NCI-H2029 (cell line): Measurements from ENCODE around the gene PLP1.
"Not testable (repeated sequence)": the region's sequence is repeated elsewhere in the genome, so short reads cannot be mapped to it uniquely, and the experiment has no call there.

Experiments used
- DNase-seq: peaks from one replicate; lab custom pipeline; 2025; lab: John Stamatoyannopoulos, UW

Gene PLP1

DNA sequence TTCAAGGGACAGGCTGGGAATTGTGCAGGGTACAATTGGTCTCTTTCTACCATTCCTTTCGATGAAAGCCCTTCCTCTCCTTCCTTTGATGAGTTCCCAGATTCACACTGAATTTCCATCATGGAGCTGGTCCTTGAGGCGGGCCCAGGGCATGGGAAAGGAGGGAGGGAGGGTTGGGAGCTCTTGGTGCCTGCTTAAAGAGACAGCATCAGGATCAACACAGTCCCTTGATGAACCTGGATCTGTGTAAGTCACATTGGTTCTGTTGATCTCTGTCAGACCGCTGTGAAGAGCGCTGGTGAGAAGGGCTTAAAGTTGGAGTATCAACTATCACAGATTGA is 4.4 kb downstream of the PLP1 start:
- DNase-seq = no peak

DNA sequence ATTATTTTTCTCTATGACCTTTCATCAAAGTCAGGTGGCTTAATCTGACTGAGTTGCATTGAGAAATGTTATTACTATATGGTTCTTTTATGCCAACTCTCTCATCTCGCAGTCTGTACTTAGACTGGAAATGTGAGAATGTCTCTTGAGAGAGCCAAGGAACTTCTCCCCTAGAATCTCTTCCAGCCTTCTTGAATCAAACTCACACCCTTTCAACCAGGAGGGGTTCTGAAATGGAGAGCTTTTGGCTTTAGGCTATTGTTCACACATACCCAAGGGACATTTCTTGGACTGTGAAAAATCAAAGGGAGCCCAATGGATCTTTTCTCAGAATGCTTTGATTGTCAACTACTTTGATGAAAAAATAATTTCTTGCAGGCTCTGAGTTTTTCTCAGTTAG is 5.1 kb downstream of the PLP1 start:
- DNase-seq = no peak

DNA sequence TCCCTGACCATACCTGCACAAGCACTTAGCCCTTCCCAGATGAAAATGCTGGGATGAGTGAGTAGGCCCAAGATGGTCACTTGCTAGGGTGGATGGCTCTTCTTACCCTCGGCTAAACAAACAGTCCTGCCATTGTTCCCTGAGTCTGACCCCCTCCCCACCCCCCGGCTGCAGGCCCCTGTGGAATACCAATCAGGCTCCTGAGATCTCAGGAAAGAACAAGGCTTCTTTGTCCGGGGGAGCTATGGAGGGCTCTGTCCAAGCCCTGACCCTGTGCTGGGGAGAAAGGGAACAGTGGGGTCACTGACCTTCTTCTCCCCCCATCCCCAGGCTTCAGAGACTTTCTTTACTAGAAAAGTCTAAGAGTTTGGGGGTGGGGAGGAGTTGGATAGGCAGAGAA is 6.0 kb downstream of the PLP1 start:
- no peak for DNase-seq

GRCh38 chrX:103783196-103783595 is 6.6 kb downstream of the PLP1 start:
- DNase-seq = no peak

DNA sequence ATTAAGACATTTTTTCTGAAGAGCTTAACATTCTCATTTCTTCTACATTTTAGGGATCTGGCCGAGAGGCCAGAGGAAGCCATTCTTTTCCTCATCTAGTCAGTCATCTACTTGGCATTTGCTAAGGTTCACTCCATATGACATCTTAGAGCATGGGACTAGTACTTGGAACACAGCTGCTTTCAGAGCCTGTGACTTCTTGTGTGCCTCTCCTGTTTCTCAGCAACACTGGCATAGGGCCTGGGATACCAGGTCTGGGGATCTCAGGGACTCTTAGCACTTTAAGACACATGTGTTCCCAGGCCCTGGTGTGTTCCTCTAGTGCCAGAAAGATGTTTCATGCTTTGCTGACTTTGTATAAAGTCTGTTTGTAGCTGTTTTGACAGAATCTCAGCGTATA is 7.3 kb downstream of the PLP1 start:
- DNase-seq = no peak

GRCh38 chrX:103789004-103789403 is 12.4 kb downstream of the PLP1 start:
- DNase-seq = no peak

GRCh38 chrX:103791228-103791627 is 14.6 kb downstream of the PLP1 start:
- DNase-seq = no peak

GRCh38 chrX:103791826-103792485 is 15.3 kb downstream of the PLP1 start:
- no peak for DNase-seq

GRCh38 chrX:103792916-103793544 is 16.4 kb downstream of the PLP1 start:
- DNase-seq = no peak

DNA sequence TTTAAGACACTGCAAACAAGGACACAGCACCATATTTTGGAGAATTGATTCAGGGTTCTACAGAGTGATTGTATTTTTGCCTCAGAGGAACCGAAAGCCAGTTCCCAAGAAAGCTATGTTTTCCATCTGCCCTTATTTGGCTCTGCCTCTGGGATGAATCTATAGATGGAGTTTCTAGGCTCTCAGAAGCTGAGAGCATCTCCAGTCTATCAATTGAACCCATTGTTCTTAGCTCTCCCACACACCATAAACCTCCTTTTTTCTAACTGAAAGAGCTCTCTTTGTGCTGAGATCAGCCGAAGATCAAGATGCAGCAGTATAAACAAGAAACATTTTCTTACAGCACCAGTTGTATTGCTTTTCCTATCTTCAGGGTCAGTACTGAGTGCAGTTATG is 16.9 kb downstream of the PLP1 start:
- DNase-seq = no peak

DNA sequence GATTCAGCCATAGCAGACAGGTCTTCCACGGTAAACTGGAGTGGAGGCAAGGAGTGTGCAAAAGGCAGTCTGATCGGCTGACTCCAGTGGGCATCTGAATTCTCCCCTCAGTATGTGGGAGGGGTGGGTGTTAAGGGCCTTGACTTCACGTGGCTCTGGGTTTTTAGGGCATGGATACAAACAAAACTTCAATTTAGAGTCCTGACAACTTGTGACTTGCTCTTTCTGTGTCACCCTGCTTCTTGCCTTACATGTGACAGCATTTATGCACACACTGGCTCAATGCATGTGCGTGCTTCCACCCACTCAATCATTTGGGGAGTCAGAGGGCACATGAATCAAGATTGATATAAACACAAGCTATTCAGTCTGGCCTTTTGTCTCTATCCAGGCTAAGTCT is 17.5 kb downstream of the PLP1 start:
- DNase-seq = no peak

GRCh38 chrX:103797691-103798090 is 21.1 kb downstream of the PLP1 start:
- DNase-seq = no peak

GRCh38 chrX:103800318-103800717 is 23.7 kb downstream of the PLP1 start:
- DNase-seq = no peak

DNA sequence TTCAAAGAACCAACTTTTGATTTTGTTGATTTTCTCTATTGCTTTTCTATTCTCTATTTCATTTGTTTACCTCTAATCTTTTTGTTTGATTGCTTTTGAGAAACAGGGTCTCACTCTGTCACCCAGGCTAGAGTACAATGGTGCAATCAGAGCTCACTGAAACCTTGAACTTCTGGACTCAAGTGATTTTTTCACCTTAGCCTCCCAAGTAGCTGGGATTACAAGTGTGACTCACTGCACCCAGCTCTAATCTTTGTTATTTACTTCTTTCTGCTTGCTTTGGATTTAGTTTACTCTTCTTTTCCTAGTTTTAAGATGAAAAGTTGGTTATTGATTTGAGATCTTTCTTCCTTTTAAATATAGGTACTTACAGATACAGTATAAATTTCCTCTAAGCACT is 29.2 kb downstream of the PLP1 start:
- no peak for DNase-seq

GRCh38 chrX:103806862-103807474 is 30.3 kb downstream of the PLP1 start:
- no peak for DNase-seq

DNA sequence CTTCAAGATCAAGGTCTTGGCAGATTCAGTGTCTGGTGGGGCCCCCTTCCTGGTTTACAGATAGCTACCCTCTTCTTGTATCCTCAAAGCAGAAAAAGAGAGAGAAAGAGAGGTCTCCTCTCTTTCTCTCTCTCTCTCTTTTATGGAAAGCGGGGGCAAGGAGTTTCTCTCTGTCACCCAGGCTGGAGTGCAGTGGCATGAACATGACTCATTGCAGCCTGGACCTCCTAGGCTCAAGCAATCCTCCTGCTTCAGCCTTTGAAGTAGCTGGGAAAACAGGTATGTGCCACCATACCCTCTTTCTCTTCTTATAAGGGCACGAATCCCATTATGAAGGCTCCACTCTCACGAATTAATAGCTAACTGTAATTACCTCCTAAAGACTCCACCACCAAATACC is 35.2 kb downstream of the PLP1 start:
- no peak for DNase-seq

GRCh38 chrX:103817101-103817500 is 40.5 kb downstream of the PLP1 start:
- not testable (repeated sequence) for DNase-seq

- peak; percentile 0 for DNase-seq
These were observed 40.9 kb downstream of the PLP1 start for GRCh38 chrX:103817502-103817901.

DNA sequence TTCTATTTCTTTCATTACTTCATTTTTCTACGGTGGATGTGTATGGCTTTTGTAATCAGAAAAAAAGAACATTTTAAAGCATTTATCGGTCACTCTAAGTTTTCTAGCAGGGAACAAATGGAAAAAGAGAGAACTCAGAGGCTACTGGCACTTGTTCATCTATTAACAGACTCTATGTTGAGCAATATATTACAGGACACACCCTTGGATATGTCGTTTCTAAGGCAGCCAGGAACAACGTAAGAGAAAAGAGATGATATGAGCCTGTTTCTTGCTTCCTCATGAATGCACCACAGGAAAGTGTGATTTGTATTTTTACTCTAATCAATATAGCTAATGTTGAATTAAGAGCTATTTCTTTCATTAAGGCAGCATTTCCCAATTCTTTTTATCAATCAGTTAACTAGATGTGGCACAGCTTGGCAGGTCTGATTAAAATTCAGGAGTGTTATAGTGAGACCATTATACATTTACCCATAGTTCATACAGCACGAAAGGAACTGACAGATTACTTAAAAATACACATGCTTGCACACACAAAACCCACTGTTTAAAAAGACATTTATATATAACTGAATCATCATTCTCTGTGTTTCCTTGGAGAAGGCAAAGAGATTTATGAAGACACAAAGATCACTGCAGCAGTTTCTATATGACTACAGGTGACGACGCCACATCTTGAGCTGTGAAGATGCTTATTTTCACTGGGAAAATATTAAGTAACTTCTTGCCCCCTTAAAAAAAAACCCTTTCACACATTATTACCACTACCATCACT is 42.4 kb downstream of the PLP1 start:
- no peak for DNase-seq

- DNase-seq = not testable (repeated sequence)
These were observed 44.2 kb downstream of the PLP1 start for GRCh38 chrX:103820802-103821201.

GRCh38 chrX:103823591-103823990 is 47.0 kb downstream of the PLP1 start:
- DNase-seq = no peak

DNA sequence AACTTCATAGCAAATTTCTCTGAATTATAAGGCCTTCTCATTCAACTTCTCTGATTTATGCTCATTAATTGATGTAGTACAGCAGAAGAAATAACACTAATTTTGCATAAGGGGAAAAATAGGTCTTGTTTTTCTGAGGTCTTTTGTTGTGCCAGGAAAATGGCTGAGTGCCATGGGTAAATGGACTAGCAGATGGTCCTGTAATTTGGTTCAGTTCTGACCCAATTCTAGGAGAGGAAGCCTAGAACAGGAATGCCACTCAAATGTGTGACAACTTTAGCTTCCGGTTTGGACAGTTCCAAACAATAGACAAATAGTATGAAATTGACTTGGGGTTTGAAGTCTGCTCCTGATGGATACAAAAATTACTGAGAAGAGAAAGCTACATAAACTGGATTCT is 49.2 kb downstream of the PLP1 start:
- no peak for DNase-seq

DNA sequence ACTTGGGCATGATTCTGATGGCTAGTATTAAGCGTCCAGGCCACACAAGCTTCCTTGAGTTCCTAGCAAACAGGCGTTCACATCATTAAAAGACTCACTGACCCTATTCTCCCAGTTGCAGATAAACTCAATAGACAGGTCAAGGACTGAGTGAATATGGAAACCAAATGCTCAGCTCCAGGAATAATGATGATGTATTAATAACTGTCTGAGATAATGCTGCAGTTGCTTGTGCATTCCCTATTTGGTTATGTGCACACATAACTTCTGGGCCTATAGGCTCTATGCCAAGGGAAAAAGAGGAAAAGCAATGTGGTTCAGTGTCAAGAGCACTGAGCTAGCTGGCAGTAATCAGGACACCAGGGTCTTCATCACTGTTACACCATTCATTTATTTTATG is 51.9 kb downstream of the PLP1 start:
- no peak for DNase-seq
